Dermis blood vessel endothelial cell (primary cell): ENCODE measurements around the gene HOGA1. TPM values are rescaled to one million over a fixed set of nuclear protein-coding genes. Genes with fewer than 3 reads are reported as not detected.
A peak's percentile ranks its signal among the peaks of the same experiment; 100 is the strongest.
"Not testable (repeated sequence)": the region's sequence is repeated elsewhere in the genome, so short reads cannot be mapped to it uniquely, and the experiment has no call there.

ENCODE experiments used
- DNase-seq: peaks from one replicate; pipeline ENCODE4 v3.0.0; 2010
- total RNA-seq: library from RNA; depleted of rRNA; stranded (reverse); fragments of >200 nt; gene quantifications from 2 replicates; pipeline ENCODE4 v1.2.3, GENCODE V29; 2014

Gene HOGA1
- 0.85 and 0.88 TPM in 2 replicates for total RNA-seq

DNA sequence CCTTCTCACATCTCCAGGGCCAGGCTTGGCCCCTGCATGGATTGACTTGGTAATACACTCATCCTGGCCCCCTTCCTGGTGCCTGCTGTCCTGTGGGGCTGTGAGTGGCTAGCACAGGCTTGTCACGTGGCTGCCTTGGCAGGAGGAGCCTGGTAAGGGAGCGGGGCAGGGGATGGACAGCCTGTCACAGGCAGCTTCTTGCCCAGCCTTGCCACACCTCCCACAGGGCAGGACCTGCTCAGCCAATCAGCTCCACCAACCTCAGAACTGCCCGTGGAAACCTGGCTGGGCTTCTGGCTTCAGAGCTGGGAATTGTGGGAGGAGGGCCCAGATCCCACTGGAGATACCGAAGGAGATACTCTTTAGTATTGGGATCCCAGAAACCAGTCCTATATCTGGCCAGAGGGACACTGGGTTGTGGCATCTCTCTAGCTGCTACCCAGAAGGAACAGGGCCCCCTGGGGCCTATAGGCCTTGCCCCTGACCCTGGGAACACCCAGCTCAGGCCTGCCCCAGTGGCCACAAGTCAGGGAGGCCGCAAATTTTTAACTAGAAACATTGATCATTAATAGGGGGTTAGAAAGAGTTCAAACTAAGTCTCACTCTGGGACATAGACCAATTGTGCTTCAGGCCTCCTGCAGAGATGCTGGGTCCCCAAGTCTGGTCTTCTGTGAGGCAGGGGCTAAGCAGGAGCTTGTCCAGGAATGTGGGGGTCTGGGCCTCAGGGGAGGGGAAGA, at the start of gene HOGA1:
HOGA1 (plus strand) TSS at position 330 of the 738 bp plus-strand sequence; CDS start at position 645, 315 bp downstream.
- DNase-seq = peak; percentile 71

DNA sequence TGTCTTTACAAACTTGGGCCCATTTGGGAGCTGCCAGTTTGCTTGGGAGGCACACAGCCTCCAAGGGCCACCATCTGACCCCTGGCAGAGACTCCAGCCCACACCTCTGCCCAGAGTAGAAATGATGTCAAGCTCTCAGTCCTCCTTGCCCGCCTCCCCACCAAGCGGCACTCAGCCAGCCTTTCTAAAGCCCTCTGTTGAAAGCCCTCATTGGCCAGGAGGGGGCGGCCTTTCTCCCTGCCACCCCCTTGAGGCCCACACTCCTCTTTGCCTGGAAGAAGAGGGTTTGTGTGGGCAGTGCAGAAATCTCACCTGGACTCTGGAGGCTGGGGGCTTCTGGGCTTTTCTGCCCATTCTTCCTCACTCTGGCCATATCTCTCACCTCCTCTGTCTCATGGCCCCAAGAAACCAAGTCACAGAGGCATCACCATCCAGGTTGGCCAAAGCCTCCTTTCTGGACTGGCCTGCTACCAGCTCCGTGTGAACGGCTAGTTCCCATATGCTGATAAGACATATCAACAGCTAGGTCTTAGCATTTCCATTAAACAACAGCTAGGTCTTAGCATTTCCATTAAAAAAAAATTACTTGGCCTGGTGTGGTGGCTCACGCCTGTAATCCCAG, 49.3 kb upstream of the HOGA1 start:
- peak; percentile 80 for DNase-seq

DNA sequence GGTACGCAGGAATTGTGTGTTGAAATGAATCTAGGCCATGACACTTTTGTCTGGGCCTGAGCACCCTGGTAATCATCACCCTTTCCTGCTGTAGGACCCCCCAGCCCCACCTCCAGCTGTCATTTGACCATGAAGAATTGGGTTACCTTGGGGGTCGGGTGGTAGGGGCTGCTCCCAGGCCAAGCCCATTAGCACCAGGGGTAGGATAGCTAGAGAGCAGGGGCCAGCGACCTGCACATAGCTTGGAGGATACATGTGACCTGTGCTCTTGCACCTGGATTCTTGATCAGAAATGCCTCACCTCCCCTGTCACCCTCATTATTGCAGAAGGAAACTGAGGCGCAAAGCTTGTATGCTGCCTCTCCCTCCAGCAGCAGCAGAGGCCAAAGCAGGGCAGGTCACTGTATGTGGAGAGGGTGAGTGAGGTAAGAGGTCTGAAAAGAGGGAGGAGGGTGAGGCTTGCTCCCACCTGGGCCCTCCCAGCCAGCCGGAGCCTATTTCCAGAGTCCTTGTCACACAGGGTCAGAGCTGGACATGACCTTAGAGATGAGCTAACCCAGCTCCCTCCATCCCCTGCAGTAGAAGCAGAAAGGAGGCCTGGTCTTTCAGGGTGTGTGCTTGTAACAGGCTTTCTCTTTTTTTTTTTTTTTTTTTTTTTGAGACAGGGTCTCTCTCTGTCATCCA, 46.9 kb upstream of the HOGA1 start:
- no peak for DNase-seq

DNA sequence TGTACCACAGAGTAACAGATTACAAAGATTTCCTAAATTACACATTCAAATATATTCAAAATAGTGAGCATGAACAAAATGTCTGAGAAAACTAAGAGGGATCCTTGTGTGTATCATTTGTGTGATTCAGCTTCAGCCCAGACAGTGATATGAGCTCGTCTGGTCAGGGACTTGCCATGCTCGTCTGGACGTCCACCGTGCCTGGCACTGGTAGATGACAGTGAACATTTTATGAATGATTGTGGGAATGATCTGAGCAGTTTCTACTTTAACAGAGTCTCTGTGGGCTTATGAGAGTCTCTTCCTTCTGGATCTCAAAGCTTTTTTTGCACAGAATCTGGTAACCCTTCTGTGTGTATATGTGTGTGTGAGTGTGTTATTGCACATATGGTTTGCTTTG, 45.8 kb upstream of the HOGA1 start:
- no peak for DNase-seq

DNA sequence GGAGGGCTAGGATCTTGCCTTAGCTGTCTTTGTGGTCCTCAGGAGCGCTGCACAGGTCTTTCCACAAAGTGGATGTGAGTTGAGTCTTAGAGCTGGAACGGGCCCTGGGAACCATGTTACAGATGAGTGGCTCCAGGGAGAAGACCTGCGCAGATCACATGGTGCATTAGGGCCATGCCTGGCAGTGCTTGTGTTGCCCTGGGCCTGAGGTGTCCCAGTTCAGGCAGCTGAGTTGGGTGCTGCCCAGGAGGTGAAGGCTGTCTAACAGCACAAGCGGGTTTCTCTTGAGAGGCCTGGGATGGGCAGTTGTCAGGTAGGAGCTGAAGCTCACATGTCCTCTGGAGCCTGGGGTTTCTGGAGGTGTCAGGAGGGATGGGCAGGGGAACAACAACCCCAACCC, 45.4 kb upstream of the HOGA1 start:
- no peak for DNase-seq

DNA sequence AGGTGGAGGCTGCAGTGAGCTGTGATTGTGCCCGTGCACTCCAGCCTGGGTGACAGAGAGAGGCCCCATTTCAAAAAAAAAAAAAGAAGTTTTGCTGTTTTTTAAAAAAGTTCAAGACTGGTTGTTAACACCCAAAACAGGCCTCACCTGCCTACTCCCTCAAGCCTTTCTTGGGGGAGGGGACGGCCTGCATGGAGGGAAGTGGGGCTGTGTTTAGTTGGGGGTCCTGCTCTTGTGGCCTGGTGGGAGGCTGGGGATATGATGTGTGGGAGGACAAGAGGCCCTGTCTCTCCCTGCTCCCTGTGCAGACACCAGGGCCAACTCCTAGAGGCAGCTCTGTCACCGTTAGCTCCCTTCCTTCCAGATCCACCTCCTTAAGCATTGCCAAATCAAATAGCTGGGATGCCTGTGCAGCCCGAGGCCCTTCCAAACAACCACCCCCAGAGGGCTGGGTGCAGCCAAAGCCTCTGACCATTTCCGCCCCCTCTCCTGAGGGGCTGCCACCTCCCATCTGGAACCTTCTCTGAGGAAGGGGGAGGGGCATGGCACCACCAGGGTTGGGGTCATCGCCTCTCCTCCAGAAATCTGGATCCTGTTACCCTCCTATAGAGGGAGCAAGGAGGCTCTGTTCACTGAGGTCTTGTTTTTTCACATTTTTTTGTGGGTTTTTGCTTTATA, 44.5 kb upstream of the HOGA1 start:
- DNase-seq = no peak

DNA sequence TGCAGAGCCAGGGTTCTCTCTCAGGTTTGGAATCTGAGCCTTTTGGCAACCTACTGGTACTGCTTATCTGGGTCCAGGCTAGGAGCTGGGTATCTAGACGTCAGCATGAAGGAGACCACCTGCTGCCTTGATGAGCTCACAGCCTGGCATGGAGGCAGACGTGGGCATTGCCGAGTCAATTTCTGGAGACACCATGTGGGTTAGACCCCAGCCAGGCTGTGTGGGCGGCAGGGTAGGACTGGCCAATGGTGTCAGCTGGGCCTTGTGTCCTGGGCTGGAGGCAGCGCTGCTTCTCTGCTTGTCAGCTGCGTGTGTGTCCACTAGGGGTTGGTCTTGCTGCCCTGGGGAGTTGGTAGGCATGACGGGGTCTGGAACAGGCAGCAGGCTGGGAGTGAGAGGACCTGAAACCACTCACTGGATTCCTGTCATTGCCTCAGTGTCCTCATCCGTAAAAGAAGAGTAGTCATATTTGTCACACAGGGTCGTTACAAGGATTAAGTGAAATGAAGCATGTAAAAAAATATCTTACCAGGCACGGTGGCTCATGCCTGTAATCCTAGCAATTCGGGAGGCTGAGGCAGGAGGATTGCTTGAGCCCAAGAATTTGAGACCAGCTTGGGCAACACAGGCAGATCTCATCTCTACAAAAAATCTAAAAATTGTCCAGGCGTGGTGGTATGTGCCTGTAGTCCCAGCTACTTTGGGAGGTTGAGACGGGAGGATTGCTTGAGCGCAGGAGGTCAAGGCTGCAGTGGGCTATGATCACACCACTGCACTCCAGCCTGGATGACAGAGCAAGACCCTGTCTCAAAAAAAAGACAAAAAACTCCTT, 43.3 kb upstream of the HOGA1 start:
- DNase-seq = no peak

DNA sequence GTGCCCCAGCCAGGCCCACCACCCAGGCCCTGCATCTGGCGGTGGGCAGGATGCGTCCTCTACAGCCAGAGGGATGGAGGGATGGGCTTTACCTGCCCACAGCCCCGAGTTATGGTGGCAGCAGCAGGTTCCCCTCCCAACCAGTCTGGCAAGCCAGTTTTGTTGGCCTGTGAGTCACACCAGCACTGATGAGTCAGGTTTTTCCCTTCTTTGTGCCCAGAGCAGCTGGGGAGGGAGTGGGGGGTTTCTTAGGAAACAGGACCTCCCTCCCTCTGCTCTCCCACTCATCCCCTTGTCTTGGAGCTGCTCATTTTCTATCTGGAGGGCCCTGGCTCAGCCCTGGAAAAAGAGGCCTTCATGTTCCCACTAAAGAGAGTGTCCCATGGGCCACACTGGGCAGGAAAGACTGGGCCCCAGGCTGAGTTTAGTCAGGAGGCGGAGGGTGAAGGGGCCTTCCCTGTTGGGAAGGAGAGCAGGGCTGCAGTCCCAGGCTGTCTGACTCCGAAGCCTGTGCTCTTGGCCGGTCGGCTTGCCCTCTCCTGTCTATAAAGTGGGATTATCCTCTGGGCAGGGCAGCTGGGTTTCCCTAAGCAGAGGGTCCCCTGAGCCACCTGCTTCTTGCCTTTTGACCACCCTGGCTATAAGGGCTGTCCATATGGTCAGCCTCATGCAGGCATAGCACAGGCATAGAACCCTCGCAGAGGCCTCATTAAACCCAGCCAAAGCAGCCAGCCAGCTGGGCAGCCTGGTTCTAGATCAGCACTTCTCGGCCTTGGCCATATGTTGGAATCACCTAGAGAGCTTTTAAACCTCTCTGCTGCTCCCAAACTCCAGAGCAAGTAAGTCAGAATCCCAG, 41.8 kb upstream of the HOGA1 start:
- DNase-seq = peak; percentile 97

DNA sequence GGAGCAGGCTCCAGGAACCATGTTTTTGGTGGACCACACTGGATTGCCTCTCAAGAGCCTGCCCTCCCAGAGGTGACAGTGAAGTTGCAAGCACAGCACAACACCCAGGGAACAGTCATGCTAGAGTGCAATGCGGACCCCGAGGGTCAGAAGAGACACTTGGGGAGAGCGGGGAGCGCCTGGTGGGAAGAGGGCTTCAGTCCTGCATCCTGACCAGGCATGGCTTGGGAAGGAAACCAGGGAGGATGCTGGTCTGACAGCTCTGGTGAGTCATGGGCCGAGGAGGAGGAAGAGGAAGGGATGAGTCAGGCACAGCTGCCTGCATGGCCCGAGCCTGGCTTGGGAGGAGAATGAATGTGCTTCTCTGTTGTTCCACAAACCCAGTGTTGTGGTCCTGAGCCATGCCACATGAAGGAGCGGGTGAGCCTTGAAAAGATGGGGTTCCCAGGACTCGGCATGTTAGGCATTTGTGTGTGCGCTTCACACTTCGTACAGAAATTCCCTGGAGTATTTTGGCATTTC, 41.1 kb upstream of the HOGA1 start:
- peak; percentile 99 for DNase-seq

DNA sequence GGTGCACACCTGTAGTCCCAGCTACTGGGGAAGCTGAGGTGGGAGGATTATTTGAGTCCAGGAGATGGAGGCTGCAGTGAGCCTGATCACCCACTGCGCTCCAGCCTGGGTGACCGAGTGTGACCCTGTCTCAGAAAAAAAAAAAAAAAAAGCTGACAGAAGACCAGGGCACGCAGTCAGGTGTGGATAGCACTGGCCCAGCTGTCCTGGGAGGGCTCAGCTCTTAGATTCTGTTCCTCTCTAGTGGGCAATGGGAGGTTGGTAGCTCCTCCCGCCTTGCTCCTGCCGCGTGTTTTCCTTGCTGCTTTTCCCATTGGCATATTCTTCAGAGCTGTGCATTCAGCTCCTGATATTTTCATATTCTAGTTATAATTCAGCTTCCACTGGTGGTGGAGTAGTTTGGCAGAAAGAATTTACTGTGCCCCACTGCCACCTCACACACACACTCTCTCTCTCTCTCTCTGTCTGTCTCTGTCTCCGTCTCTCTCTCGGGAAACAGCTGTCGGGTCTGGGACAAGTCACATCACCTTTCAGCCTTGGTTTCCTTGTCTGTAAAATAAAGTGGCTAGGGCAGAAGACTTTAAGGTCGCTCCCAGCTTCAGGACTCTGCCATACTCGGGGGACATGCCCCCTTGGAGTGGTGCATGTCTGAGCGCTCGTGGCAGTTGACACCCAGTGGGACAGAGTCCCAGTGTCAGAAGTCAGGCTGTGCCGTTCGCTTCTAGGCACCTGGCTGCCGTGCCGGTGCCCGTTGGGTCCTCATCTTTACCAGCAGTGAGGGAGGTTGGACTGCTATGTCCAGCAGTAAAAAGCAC, 37.5 kb upstream of the HOGA1 start:
- no peak for DNase-seq

DNA sequence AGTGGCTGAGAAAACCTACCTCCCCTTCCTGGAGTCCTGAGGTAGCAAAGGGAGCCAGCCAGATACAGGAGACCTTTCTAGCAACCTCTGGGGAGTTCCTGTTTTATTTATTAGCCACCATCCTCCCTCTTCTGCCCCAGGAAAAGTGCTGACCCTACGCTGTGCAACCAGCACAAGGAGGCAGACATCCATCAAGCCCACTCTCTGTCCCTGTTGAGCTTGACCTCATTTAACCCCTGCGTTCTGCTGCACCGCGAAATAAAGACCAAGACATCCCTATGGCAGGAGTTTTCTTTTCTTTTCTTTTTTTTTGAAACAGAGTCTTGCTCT, 37.0 kb upstream of the HOGA1 start:
- no peak for DNase-seq

DNA sequence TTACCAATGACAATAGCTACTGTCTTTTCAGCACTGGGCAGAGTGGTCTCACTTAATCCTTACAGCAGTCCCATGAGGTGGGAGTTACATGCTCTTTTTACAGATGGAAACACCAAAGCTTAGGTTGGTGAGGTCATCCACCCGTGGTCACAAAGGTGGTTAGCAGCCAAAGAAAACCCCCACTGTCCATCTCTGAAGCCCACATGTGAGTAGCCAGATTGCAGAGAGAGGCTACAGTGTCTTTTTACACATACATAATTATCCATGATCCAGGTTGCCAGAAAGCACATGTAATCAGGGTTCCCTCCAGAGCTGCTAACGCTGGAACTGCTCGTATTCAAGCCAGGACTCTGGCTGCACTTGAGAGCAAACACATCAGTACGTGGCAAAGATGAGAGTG, 36.2 kb upstream of the HOGA1 start:
- no peak for DNase-seq

DNA sequence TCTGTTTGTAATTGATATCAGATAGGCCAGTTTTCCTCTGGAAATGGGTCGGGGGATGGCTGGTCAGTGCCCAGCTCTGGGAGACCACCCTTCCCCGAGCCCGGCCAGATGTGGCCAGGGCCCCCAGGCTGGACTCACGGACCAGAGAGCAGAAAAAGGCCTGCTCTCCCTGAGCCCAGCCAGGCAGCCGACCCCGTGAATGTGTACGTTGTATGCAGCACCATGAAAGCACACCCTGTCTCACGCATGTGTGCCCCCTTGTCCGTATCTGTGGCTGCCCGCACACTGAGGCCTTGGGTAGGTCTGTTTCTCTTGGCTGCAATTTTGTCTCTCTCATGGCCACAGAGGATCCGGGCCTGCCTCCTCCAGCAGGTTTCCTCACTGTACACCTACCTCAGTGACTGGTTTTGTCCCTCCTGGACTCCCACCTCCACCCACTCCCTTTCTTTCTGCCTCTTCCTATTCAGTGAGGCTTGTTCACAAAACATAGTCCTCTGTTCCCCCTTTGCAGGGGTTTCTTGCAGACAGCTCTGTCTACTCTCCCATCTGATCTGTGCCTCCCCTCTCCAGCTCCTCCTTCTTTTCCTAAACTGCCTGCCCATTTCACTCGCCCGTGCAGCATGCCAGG, 35.2 kb upstream of the HOGA1 start:
- no peak for DNase-seq

DNA sequence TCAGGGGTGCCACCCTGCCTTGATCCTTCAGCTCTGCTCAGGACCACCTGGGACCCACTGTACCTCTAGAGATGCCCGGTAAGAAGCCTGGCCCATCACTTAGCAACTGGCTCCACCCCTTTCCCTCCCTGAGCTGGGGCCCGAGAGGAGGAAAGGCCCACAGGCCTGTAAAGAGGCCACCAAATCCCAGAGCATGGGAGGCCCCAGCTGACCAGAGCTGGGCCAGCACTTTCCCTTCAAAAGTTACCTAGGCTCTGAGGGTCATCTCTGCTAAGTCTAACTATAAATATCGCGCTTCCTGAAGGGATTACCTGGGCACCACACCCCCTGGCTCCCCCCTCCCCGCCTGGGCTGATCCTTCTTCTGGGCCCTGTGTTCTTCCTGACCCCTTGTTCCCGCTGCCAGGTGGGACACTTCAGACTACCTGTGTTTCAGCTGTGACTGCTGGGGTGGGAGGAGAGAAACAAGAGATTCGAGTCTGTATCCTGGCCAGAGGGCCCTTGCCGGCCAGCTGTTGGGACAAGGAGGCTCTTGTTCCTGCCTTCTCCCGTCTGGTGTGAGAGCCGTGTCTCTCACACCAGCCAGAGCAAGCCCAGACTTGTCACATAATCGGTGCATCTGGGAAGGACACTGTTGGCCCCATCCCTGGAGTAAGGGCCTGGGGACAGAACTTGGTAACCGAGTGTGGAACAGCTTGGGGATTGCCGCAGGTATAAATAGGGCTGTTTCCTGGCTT, 34.4 kb upstream of the HOGA1 start:
- no peak for DNase-seq

DNA sequence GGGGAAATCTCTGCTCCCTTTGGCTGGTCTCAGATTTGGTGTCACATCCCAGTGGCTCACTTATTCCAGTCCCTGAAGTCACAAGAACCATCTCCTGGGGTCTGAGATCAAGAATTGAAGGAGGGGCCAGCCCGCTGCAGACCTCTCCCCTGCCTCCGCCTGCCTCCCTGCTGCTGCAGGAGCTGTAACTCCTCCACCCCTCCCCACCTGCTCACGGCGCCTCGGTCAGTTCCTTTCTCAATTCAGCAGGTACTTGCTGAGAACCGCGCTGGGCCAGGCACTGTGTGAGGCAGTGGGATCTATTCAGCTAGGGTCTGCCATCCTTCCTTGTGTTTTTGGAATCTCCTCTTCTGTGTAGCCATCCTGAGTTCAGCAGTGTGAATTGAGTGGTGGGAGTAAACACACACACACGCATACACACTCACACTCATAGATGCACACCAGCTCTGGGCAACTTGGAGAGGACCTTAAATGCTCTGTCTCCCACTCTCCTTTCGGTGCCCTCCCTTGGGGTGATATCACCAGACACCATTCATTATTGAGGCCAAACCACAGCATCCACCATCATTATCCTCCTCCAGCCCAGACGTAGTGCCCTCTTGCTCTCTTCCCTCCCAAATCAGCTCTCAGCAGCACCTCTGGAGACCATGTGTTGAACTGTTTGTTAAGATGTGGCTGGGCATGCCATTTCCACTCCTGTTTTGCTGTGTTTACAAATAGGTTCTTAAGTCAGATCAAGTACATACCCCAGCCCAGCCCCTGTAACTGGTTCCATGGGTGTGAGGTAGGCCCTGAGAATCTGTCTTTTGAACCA, 33.6 kb upstream of the HOGA1 start:
- no peak for DNase-seq

DNA sequence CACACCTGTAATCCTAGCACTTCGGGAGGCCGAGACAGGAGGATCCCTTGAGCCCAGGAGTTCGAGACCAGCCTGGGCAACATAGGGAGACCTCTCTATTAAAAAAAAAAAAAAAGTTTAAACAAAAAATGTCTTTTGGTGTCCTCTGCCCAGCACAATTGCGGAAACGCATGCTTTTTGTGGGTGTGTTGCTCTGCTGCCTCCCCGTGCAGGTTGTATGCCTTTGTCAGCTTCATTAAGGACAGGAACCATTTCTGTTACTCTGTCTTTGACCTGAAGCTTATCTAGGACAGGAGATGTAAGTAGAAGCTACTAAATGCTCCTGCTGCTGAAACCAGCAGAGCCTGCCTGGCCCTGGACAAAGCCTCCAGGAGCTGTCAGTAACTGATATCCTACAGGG, 32.9 kb upstream of the HOGA1 start:
- no peak for DNase-seq

DNA sequence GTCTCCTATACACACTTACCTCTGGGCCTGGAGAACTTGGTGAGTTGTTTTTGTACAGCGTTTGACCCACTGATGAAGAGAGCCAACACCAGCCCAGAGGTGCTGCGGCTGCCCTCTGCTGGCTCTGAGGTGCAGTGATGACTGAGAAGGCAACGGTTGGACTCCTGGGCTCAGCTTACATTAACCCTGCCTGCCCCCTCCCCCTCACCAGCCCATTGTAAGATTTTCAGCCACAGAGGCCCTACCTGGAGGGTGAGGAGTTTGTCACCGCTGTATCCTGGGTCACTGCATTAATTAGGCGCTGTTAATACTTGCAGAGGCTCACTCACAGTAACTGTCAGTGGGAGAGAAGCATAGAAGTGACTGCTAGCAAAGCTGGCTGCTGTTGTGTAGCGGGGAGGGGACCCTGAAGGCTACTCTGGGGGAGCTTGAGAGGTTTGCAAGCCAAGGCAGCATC, 30.6 kb upstream of the HOGA1 start:
- peak; percentile 84 for DNase-seq

DNA sequence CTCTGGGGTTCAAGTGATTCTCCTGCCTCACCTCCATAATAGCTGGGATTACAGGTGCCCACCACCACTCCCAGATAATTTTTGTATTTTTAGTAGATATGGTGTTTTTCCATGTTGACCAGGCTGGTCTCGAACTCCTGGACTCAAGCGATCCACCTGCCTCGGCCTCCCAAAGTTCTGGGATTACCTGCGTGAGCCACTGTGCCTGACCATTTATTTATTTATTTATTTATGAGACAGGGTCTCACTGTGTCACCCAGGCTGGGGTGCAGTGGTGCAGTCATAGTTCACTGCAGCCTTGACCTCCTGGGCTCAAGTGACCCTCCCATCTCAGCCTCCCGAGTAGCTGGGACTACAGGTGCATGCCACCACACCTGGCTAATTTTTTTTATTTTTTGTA, 29.9 kb upstream of the HOGA1 start:
- DNase-seq = not testable (repeated sequence)
